SK-N-SH (cell line): ENCODE results near the gene PTPN12. TPM values are rescaled to one million over a fixed set of nuclear protein-coding genes. Genes with fewer than 3 reads are reported as not detected.

Source experiments
- CTCF ChIA-PET: fragments of 300-600, 350-600 bp; formaldehyde crosslinking; extraction: SDS; loops from one replicate; lab custom pipeline; 2021; lab: Yijun Ruan, JAX
- POLR2A ChIA-PET: fragments of 350-600 bp; sonication (Branson Sonifier 250); formaldehyde crosslinking; extraction: SDS; loops from one replicate; lab custom pipeline; 2020; ENCODE audit warnings: antibody characterized with exemption, inconsistent platforms; lab: Yijun Ruan, JAX
- DNase-seq: peaks from one replicate; pipeline ENCODE4 v3.0.0; 2012
- H2AFZ ChIP-seq: fragments of 200-600 bp; sonication (generic); 2 replicates; pipeline ENCODE4 v1.8.1; 2016; ENCODE audit warnings: antibody characterized with exemption, mild to moderate bottlenecking, low read depth
- H3F3A ChIP-seq: fragments of 200-600 bp; sonication (generic); replicated peaks from 2 replicates; pipeline ENCODE3; 2016; ENCODE audit warnings: antibody characterized with exemption, mild to moderate bottlenecking; ENCODE audit not compliant: insufficient read depth
- H3K27ac ChIP-seq, 2 experiments: fragments of 200-500 bp in 1 of 2; fragments of 200-600 bp in 1 of 2; sonication (Bioruptor generic) in 1 of 2; sonication (generic), shearing (Covaris generic) in 1 of 2; 2 replicates each; pipeline versions ENCODE4 v1.5.1 to v1.6.1; 2014 to 2016; ENCODE audit warnings: low read depth in 2 of 2, inconsistent platforms in 1 of 2, low read length in 1 of 2, mild to moderate bottlenecking in 1 of 2, mixed read lengths in 1 of 2
- H3K27me3 ChIP-seq: fragments of 200-600 bp; sonication (generic), shearing (Covaris generic); 2 replicates; pipeline ENCODE4 v1.6.1; 2016; ENCODE audit warnings: mixed run types; ENCODE audit not compliant: insufficient read depth
- H3K36me3 ChIP-seq, 2 experiments: fragments of 200-500 bp in 1 of 2; fragments of 200-600 bp in 1 of 2; sonication (Bioruptor generic) in 1 of 2; sonication (generic) in 1 of 2; replicated peaks in 1 of 2; 2 replicates each; pipeline versions ENCODE3 to v1.5.1; 2014 to 2016; ENCODE audit warnings: low read length in 1 of 2, mild to moderate bottlenecking in 1 of 2; ENCODE audit not compliant: insufficient read depth in 2 of 2, control insufficient read depth in 1 of 2
- H3K4me1 ChIP-seq, 2 experiments: fragments of 200-500 bp in 1 of 2; fragments of 200-600 bp in 1 of 2; sonication (Bioruptor generic) in 1 of 2; sonication (generic), shearing (Covaris generic) in 1 of 2; 2 replicates each; pipeline versions ENCODE4 v1.5.1 to v1.6.1; 2014 to 2016; ENCODE audit warnings: low read depth in 1 of 2, low read length in 1 of 2, mixed run types in 1 of 2; ENCODE audit not compliant: insufficient read depth in 2 of 2, control insufficient read depth in 1 of 2
- H3K4me2 ChIP-seq: fragments of 200-600 bp; sonication (generic), shearing (Covaris generic); 2 replicates; pipeline ENCODE4 v1.6.1; 2017; ENCODE audit warnings: mixed run types
- H3K4me3 ChIP-seq, 2 experiments: fragments of 200-500 bp in 1 of 2; fragments of 200-600 bp in 1 of 2; sonication (Bioruptor generic) in 1 of 2; sonication (generic), shearing (Covaris generic) in 1 of 2; 2 replicates each; pipeline versions ENCODE4 v1.5.1 to v1.8.1; 2014 to 2016; ENCODE audit warnings: low read depth in 2 of 2, inconsistent platforms in 1 of 2, low read length in 1 of 2, mild to moderate bottlenecking in 1 of 2, mixed read lengths in 1 of 2, moderate library complexity in 1 of 2
- H3K79me2 ChIP-seq: fragments of 200-600 bp; sonication (generic); 2 replicates; pipeline ENCODE4 v1.8.1; 2017; ENCODE audit warnings: mild to moderate bottlenecking; ENCODE audit not compliant: insufficient read depth
- H3K9ac ChIP-seq: fragments of 200-600 bp; sonication (generic); 2 replicates; pipeline ENCODE4 v1.6.1; 2017; ENCODE audit warnings: mixed run types
- H3K9me2 ChIP-seq: fragments of 200-600 bp; sonication (generic); 2 replicates; pipeline ENCODE4 v1.6.1; 2017; ENCODE audit warnings: mixed run types
- H3K9me3 ChIP-seq: fragments of 200-600 bp; sonication (generic); 2 replicates; pipeline ENCODE4 v1.6.1; 2017; ENCODE audit warnings: mixed run types, mild to moderate bottlenecking, moderate library complexity
- H4K20me1 ChIP-seq: fragments of 200-600 bp; sonication (generic); 2 replicates; pipeline ENCODE4 v1.6.1; 2017; ENCODE audit warnings: mild to moderate bottlenecking, mixed run types; ENCODE audit not compliant: insufficient read depth
- EZH2phosphoT487 ChIP-seq: fragments of 200-600 bp; sonication (generic); IDR thresholded peaks from 2 replicates; pipeline ENCODE4 v1.6.1; 2017; ENCODE audit warnings: low read depth, mixed run types, mild to moderate bottlenecking, antibody characterized with exemption, moderate library complexity, borderline replicate concordance
- FOSL2 ChIP-seq: IDR thresholded peaks from 2 replicates; pipeline ENCODE4 v1.4.0; 2012; ENCODE audit warnings: low read depth, mild to moderate bottlenecking, moderate library complexity, borderline replicate concordance
- FOXJ3 ChIP-seq: sonication (generic); formaldehyde crosslinking; IDR thresholded peaks from 2 replicates; pipeline ENCODE4 v1.5.1; 2020; ENCODE audit warnings: mild to moderate bottlenecking, missing genetic modification reagents
- GATA2 ChIP-seq: sonication (generic); formaldehyde crosslinking; IDR thresholded peaks from 2 replicates; pipeline ENCODE4 v1.5.0; 2020; ENCODE audit warnings: mild to moderate bottlenecking, missing genetic modification reagents
- MAX ChIP-seq: IDR thresholded peaks from 2 replicates; pipeline ENCODE4 v1.4.0; 2012; ENCODE audit warnings: low read depth
- PBX3 ChIP-seq: IDR thresholded peaks from 2 replicates; pipeline ENCODE4; 2012
- SMC3 ChIP-seq: IDR thresholded peaks from 2 replicates; pipeline ENCODE4 v1.6.1; 2012; ENCODE audit warnings: low read depth, low read length, improper control_type of control experiment
- TAF1 ChIP-seq: IDR thresholded peaks from 2 replicates; pipeline ENCODE4 v1.6.1; 2012; ENCODE audit warnings: low read depth, mild to moderate bottlenecking, low read length, moderate library complexity, borderline replicate concordance
- WGBS: methylation state at CpG from one replicate; pipeline ENCODE4 v1.1.6; 2017; ENCODE audit warnings: low lambda C conversion rate; 5-methylcytosine and 5-hydroxymethylcytosine counted together
- polyA plus RNA-seq, 3 experiments: library from polyadenylated mRNA; depleted of rRNA; stranded (reverse); fragments of >200 nt; gene quantifications; 2 replicates each; pipeline ENCODE4 v1.2.3, GENCODE V29; 2012
- TF ChIP-seq, protein P1 (sequence below): IDR thresholded peaks from 2 replicates; pipeline ENCODE4 v1.6.1; 2012; ENCODE audit warnings: mild to moderate bottlenecking, low read depth, low read length, moderate library complexity

The PTPN12 gene
- polyA plus RNA-seq, 1 of the 3 experiments (the other 2 are of a cell fraction), result 23.3 TPM

DNA sequence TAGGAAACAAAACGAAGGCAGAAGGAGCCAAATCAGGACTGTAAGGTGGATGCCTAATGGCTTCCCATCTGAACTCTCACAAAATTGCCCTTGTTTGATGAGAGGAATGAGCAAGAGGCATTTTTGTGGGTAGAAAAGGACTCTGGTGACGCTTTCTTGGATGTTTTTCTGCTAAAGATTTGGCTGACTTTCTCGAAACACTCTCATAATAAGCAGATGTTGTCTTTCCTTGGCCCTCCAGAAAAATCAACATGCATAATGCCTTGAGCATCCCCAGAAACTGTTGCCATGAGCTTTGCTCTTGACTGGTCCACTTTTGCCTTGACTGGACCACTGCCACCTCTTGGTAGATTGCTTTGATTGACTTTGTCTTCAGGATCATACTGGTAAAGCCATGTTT is 13.5 kb downstream of the PTPN12 start:
- no peak for DNase-seq
- no peaks in the 10 kb centered on the region for H3K4me1 ChIP-seq
- no peak overlapping the region for H2AFZ ChIP-seq
- H3K9me2 ChIP-seq, result no peaks in the 10 kb centered on the region
- H3K4me2 ChIP-seq, result no peak overlapping the region
- ChIA-PET CTCF (interaction anchor here (1.1 to 1.2 kb wide), 2 partner anchors 11 to 27 kb away, joined by 3 to 4 read pairs; no protein-coding TSS in a partner anchor), POLR2A (no interaction called here)
- H3K9ac ChIP-seq, result no peak overlapping the region
- H3K4me3 ChIP-seq, result no peak overlapping the region
- peaks cover 4 to 60% of the 10 kb centered on the region in 2 experiments for H3K36me3 ChIP-seq
- no peaks in the 10 kb centered on the region for H3K9me3 ChIP-seq
- TF ChIP-seq GATA2 (CRISPR knock-in tag) (no peak), SMC3 (no peak), TAF1 (no peak), MAX (no peak), EZH2phosphoT487 (no peak), FOXJ3 (no peak)
- TF ChIP-seq, protein P1, sequence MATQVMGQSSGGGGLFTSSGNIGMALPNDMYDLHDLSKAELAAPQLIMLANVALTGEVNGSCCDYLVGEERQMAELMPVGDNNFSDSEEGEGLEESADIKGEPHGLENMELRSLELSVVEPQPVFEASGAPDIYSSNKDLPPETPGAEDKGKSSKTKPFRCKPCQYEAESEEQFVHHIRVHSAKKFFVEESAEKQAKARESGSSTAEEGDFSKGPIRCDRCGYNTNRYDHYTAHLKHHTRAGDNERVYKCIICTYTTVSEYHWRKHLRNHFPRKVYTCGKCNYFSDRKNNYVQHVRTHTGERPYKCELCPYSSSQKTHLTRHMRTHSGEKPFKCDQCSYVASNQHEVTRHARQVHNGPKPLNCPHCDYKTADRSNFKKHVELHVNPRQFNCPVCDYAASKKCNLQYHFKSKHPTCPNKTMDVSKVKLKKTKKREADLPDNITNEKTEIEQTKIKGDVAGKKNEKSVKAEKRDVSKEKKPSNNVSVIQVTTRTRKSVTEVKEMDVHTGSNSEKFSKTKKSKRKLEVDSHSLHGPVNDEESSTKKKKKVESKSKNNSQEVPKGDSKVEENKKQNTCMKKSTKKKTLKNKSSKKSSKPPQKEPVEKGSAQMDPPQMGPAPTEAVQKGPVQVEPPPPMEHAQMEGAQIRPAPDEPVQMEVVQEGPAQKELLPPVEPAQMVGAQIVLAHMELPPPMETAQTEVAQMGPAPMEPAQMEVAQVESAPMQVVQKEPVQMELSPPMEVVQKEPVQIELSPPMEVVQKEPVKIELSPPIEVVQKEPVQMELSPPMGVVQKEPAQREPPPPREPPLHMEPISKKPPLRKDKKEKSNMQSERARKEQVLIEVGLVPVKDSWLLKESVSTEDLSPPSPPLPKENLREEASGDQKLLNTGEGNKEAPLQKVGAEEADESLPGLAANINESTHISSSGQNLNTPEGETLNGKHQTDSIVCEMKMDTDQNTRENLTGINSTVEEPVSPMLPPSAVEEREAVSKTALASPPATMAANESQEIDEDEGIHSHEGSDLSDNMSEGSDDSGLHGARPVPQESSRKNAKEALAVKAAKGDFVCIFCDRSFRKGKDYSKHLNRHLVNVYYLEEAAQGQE, result no peak
- TF ChIP-seq, all 33 proteins: peak for 0
- Histone ChIP-seq H4K20me1 (peaks cover 95% of the 10 kb centered on the region), H3K27ac (no peak overlapping the region), H3K27me3 (no peaks in the 10 kb centered on the region), H3K79me2 (peaks cover 100% of the 10 kb centered on the region), H3F3A (peaks cover 12% of the 10 kb centered on the region)
- 87% methylated on average over 3 of the region's 3 CpGs for WGBS

DNA sequence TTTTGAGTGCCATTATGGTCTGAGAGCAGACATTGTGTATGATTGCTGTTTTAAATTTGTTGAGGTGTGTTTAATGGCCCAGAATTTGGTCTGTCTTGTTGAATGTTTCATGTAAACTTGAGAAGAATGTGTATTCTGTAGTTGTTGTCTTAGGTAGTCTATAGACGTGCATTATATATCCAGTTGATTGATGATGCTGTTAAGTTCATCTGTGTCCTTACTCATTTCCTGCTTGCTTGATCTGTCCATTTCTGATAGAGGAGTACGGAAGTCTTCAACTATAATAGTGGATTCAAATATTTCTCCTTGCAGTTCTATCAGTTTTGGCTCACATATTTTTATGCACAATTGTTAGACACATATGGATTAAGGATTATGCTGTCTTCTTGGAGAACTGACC is 16.0 kb downstream of the PTPN12 start:
- Histone ChIP-seq H3K36me3 (peaks cover 4 to 58% of the 10 kb centered on the region in 2 experiments), H3F3A (peaks cover 12% of the 10 kb centered on the region), H3K27me3 (no peaks in the 10 kb centered on the region), H3K9me2 (no peaks in the 10 kb centered on the region), H3K4me2 (no peak overlapping the region), H3K27ac (no peak overlapping the region), H4K20me1 (peaks cover 95% of the 10 kb centered on the region), H3K79me2 (peaks cover 100% of the 10 kb centered on the region), H3K9ac (no peak overlapping the region), H3K4me1 (no peaks in the 10 kb centered on the region), H3K4me3 (no peak overlapping the region), H2AFZ (no peak overlapping the region), H3K9me3 (no peaks in the 10 kb centered on the region)
- POLR2A ChIA-PET, result no interaction called here
- DNase-seq, result no peak
- CTCF ChIA-PET, result interaction anchor here (1.1 to 1.2 kb wide), 3 partner anchors 10 to 98 kb away, joined by 3 to 4 read pairs (median 3); no protein-coding TSS in a partner anchor
- TF ChIP-seq PBX3 (peak; percentile 49), FOSL2 (no peak)
- WGBS, result 51% methylated on average over 2 of the region's 2 CpGs
